PC-9 (cell line): ENCODE measurements around the gene LCN12. TPM values are rescaled to one million over a fixed set of nuclear protein-coding genes. Genes with fewer than 3 reads are reported as not detected.

ENCODE experiments used
- BruUV-seq: library from RNA; stranded (reverse); fragments of 400-500 nt; replicated peaks from 2 replicates; lab custom pipeline; 2021; lab: Mats Ljungman, UMichigan
- CTCF ChIA-PET: fragments of 300-600 bp; sonication (Branson Sonifier 250); formaldehyde crosslinking; loops from one replicate; lab custom pipeline; 2022; ENCODE audit warnings: antibody characterized with exemption; lab: Charles Lee
- POLR2A ChIA-PET: fragments of 300-600 bp; sonication (Branson Sonifier 250); formaldehyde crosslinking; loops from one replicate; lab custom pipeline; 2022; ENCODE audit warnings: antibody characterized with exemption; ENCODE audit not compliant: unreplicated experiment; lab: Charles Lee
- DNase-seq, 2 experiments: peaks; one replicate each; pipeline versions ENCODE4 v3.0.0 to v3.0.0-alpha.2; 2015 to 2022; ENCODE audit warnings: mixed read lengths in 1 of 2
- H2AFZ ChIP-seq: fragments of 200-600 bp; sonication (generic); 2 replicates; pipeline ENCODE4 v1.8.1; 2017; ENCODE audit warnings: antibody characterized with exemption
- H3F3A ChIP-seq: fragments of 200-600 bp; sonication (generic); 2 replicates; pipeline ENCODE4 v1.8.1; 2017; ENCODE audit warnings: antibody characterized with exemption, mild to moderate bottlenecking, low read depth; ENCODE audit not compliant: insufficient read depth
- H3K27ac ChIP-seq: fragments of 200-600 bp; sonication (generic); 2 replicates; pipeline ENCODE4 v1.6.1; 2016; ENCODE audit warnings: mixed run types
- H3K27me3 ChIP-seq: fragments of 200-600 bp; sonication (generic); 2 replicates; pipeline ENCODE4 v1.6.1; 2016; ENCODE audit warnings: low read depth, mixed run types; ENCODE audit not compliant: insufficient read depth
- H3K36me3 ChIP-seq: fragments of 200-600 bp; sonication (generic); 2 replicates; pipeline ENCODE4 v1.6.1; 2016; ENCODE audit warnings: low read depth, mixed run types
- H3K4me1 ChIP-seq: fragments of 200-600 bp; sonication (generic); replicated peaks from 2 replicates; pipeline ENCODE4 v1.6.1; 2016; ENCODE audit warnings: mixed run types; ENCODE audit not compliant: insufficient read depth
- H3K4me2 ChIP-seq: fragments of 200-600 bp; sonication (generic); 2 replicates; pipeline ENCODE4 v1.6.1; 2017; ENCODE audit warnings: mixed run types
- H3K4me3 ChIP-seq: fragments of 200-600 bp; sonication (generic); 2 replicates; pipeline ENCODE4 v1.6.1; 2016; ENCODE audit warnings: mixed run types
- H3K79me2 ChIP-seq: fragments of 200-600 bp; sonication (generic); 2 replicates; pipeline ENCODE4 v1.6.1; 2017; ENCODE audit warnings: low read depth, mixed run types
- H3K9me2 ChIP-seq: fragments of 200-600 bp; sonication (generic); 2 replicates; pipeline ENCODE4 v1.8.1; 2017; ENCODE audit warnings: mild to moderate bottlenecking; ENCODE audit not compliant: insufficient read depth
- H3K9me3 ChIP-seq: fragments of 200-600 bp; sonication (generic); 2 replicates; pipeline ENCODE4 v1.8.1; 2016; ENCODE audit warnings: low read depth; ENCODE audit not compliant: insufficient read depth
- H4K20me1 ChIP-seq: fragments of 200-600 bp; sonication (generic); 2 replicates; pipeline ENCODE4 v1.8.1; 2017; ENCODE audit not compliant: insufficient read depth
- CTCF ChIP-seq: fragments of 200-600 bp; sonication (generic); conservative IDR thresholded peaks from 2 replicates; pipeline ENCODE4 v1.6.1; 2017; ENCODE audit warnings: mixed run types, antibody characterized with exemption, mild to moderate bottlenecking, moderate library complexity
- EZH2 ChIP-seq: fragments of 200-600 bp; sonication (generic); IDR thresholded peaks from 2 replicates; pipeline ENCODE4 v1.8.0; 2017; ENCODE audit warnings: antibody characterized with exemption, low read depth
- intact Hi-C: fragments of 100-400 bp; cut with micrococcal nuclease; formaldehyde crosslinking; loops from one replicate; pipeline ENCODE4 v1.10.0; 2022; ENCODE audit not compliant: unreplicated experiment
- total RNA-seq: library from RNA; stranded (reverse); gene quantifications from 2 replicates; pipeline ENCODE4 v1.2.3, GENCODE V29; 2021

The LCN12 gene
- total RNA-seq, 1 experiment from 2014 or later: 9.3 TPM

DNA sequence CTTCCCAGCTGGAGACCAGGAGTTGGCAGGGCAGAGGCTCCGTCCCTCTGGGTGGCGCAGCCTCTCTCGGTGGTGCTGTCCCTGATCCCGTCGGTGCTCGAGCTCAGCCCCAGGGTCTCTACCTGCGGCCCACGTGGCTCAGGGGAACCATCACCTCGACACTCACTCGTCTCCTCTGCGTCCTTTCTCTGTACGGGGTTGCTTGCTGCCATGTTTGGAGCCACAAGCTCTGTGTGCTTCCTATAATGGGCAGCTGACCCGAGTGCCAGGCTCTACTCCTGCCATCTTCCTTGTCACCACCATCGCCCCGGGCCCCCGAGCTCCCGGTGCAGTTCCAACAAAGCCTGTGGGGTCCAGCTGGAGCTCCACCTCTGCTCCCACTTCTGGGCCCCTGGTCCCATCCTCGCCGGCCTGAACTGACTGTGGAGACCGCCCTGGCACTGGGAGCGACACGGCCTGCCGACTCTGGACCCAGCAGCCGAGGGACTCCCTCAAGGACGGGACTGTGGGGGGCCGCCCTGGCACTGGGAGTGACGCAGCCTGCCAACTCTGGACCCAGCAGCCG, 12.6 kb upstream of the LCN12 start:
- DNase-seq: no peak
- Histone ChIP-seq H3F3A (peaks cover 20% of the 10 kb centered on the region; the same call in 1 of the 2 replicates), H3K27ac (no peak overlapping the region), H3K4me2 (no peak overlapping the region), H3K9me3 (no peaks in the 10 kb centered on the region), H3K79me2 (peaks cover 18% of the 10 kb centered on the region), H3K36me3 (peaks cover 7% of the 10 kb centered on the region), H4K20me1 (no peaks in the 10 kb centered on the region; the same call in none of the 2 replicates), H2AFZ (no peak overlapping the region), H3K4me3 (no peak overlapping the region), H3K27me3 (no peaks in the 10 kb centered on the region), H3K4me1 (peaks cover 6% of the 10 kb centered on the region; the same call in 1 of the 2 replicates), H3K9me2 (no peaks in the 10 kb centered on the region)
- no TSS peak for BruUV-seq
- CTCF ChIA-PET: no interaction called here
- POLR2A ChIA-PET: no interaction called here
- intact Hi-C loops: no loop called here
- no peak for TF ChIP-seq CTCF
- no peak for TF ChIP-seq EZH2

DNA sequence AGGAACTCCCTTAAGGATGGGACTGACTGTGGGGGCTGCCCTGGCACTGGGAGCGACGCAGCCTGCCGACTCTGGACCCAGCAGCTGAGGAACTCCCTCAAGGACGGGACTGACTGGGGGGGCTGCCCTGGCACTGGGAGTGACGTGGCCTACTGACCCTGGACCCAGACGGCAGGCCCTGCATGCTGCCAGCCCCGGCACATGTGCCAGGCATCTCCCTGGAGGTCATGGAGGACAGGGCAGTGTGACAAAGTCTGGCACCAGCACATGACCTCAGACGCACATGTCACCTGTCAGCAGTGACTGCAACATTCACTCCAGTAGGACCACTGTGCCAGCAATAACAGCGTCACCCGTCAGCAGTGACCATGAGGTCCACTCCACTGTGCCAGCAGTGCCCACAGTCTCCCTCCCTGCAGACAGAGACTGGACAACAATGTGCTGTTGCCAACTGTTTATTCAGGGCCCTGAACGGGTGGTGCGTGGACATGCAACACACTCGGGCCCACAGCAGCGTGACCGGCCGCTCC, 12.0 kb upstream of the LCN12 start:
- Histone ChIP-seq H3K4me1 (peaks cover 6% of the 10 kb centered on the region; the same call in 1 of the 2 replicates), H3K27ac (no peak overlapping the region), H3K36me3 (peaks cover 7% of the 10 kb centered on the region), H3K9me2 (no peaks in the 10 kb centered on the region), H3K9me3 (no peaks in the 10 kb centered on the region), H3F3A (peaks cover 20% of the 10 kb centered on the region; the same call in 1 of the 2 replicates), H2AFZ (no peak overlapping the region), H3K79me2 (peaks cover 18% of the 10 kb centered on the region), H4K20me1 (no peaks in the 10 kb centered on the region; the same call in none of the 2 replicates), H3K27me3 (no peaks in the 10 kb centered on the region), H3K4me3 (no peak overlapping the region), H3K4me2 (no peak overlapping the region)
- no peak for TF ChIP-seq EZH2
- no peak for TF ChIP-seq CTCF
- DNase-seq: no peak
- POLR2A ChIA-PET: no interaction called here
- intact Hi-C loops: loop anchor here (5.0 kb wide), 1 partner anchor 58 kb away; no protein-coding TSS in a partner anchor
- CTCF ChIA-PET: no interaction called here
- BruUV-seq: no TSS peak

- ChIA-PET POLR2A (no interaction called here), CTCF (no interaction called here)
- no peak overlapping the region for H2AFZ ChIP-seq
- peaks cover 18% of the 10 kb centered on the region for H3K79me2 ChIP-seq
- H3K9me2 ChIP-seq: no peaks in the 10 kb centered on the region
- intact Hi-C loops: loop anchor here (5.0 kb wide), 1 partner anchor 58 kb away; no protein-coding TSS in a partner anchor
- H4K20me1 ChIP-seq: no peaks in the 10 kb centered on the region; the same call in none of the 2 replicates
- DNase-seq: no peak
- H3K4me2 ChIP-seq: no peak overlapping the region
- H3K4me1 ChIP-seq: peaks cover 6% of the 10 kb centered on the region; the same call in 1 of the 2 replicates
- no peaks in the 10 kb centered on the region for H3K27me3 ChIP-seq
- no peak overlapping the region for H3K27ac ChIP-seq
- BruUV-seq: no TSS peak
- TF ChIP-seq CTCF: no peak
- TF ChIP-seq EZH2: no peak
- no peak overlapping the region for H3K4me3 ChIP-seq
- H3F3A ChIP-seq: peaks cover 20% of the 10 kb centered on the region; the same call in 1 of the 2 replicates
- H3K9me3 ChIP-seq: no peaks in the 10 kb centered on the region
- peaks cover 7% of the 10 kb centered on the region for H3K36me3 ChIP-seq
Observed at GRCh38 chr9:136940526-136941230, 11.4 kb upstream of the LCN12 start.
